A549 (cell line): ENCODE data around the gene KRTAP1-4.

Experiments used
- BCL3 ChIP-seq: fragments of >200 bp; sonication (Bioruptor Twin); formaldehyde crosslinking; IDR thresholded peaks from 3 replicates; pipeline ENCODE4 v1.6.1; 2016
- MAZ ChIP-seq: fragments of 150-350 bp; IDR thresholded peaks from 2 replicates; pipeline ENCODE4 v1.6.1; 2014; ENCODE audit warnings: antibody characterized with exemption, low read depth, low read length, borderline replicate concordance
- TF ChIP-seq, protein P1 (sequence below): fragments of 200-600 bp; sonication (generic); IDR thresholded peaks from 2 replicates; pipeline ENCODE4 v1.6.1; 2016; ENCODE audit warnings: antibody characterized with exemption, mild to moderate bottlenecking, moderate library complexity
- TF ChIP-seq, protein P2 (sequence below): fragments of 450-650 bp; IDR thresholded peaks from 2 replicates; pipeline ENCODE4 v1.6.1; 2014; ENCODE audit warnings: antibody characterized with exemption
- TF ChIP-seq, protein P3 (sequence below): fragments of >200 bp; sonication (Bioruptor Twin); formaldehyde crosslinking; IDR thresholded peaks from 3 replicates; pipeline ENCODE4 v1.5.1; 2016

- TF ChIP-seq, protein P1, sequence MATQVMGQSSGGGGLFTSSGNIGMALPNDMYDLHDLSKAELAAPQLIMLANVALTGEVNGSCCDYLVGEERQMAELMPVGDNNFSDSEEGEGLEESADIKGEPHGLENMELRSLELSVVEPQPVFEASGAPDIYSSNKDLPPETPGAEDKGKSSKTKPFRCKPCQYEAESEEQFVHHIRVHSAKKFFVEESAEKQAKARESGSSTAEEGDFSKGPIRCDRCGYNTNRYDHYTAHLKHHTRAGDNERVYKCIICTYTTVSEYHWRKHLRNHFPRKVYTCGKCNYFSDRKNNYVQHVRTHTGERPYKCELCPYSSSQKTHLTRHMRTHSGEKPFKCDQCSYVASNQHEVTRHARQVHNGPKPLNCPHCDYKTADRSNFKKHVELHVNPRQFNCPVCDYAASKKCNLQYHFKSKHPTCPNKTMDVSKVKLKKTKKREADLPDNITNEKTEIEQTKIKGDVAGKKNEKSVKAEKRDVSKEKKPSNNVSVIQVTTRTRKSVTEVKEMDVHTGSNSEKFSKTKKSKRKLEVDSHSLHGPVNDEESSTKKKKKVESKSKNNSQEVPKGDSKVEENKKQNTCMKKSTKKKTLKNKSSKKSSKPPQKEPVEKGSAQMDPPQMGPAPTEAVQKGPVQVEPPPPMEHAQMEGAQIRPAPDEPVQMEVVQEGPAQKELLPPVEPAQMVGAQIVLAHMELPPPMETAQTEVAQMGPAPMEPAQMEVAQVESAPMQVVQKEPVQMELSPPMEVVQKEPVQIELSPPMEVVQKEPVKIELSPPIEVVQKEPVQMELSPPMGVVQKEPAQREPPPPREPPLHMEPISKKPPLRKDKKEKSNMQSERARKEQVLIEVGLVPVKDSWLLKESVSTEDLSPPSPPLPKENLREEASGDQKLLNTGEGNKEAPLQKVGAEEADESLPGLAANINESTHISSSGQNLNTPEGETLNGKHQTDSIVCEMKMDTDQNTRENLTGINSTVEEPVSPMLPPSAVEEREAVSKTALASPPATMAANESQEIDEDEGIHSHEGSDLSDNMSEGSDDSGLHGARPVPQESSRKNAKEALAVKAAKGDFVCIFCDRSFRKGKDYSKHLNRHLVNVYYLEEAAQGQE, result no peak
- TF ChIP-seq, protein P2, sequence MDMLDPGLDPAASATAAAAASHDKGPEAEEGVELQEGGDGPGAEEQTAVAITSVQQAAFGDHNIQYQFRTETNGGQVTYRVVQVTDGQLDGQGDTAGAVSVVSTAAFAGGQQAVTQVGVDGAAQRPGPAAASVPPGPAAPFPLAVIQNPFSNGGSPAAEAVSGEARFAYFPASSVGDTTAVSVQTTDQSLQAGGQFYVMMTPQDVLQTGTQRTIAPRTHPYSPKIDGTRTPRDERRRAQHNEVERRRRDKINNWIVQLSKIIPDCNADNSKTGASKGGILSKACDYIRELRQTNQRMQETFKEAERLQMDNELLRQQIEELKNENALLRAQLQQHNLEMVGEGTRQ, result no peak
- TF ChIP-seq BCL3 (no peak), MAZ (no peak)
- TF ChIP-seq, protein P3, sequence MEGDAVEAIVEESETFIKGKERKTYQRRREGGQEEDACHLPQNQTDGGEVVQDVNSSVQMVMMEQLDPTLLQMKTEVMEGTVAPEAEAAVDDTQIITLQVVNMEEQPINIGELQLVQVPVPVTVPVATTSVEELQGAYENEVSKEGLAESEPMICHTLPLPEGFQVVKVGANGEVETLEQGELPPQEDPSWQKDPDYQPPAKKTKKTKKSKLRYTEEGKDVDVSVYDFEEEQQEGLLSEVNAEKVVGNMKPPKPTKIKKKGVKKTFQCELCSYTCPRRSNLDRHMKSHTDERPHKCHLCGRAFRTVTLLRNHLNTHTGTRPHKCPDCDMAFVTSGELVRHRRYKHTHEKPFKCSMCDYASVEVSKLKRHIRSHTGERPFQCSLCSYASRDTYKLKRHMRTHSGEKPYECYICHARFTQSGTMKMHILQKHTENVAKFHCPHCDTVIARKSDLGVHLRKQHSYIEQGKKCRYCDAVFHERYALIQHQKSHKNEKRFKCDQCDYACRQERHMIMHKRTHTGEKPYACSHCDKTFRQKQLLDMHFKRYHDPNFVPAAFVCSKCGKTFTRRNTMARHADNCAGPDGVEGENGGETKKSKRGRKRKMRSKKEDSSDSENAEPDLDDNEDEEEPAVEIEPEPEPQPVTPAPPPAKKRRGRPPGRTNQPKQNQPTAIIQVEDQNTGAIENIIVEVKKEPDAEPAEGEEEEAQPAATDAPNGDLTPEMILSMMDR, result no peak
Observed at GRCh38 chr17:41010441-41010840, 19.6 kb downstream of the KRTAP1-4 start.
